Right atrium auricular region (tissue), 2 donors: Measurements from ENCODE around the gene PIM1. TPM values are rescaled to one million over a fixed set of nuclear protein-coding genes. Genes with fewer than 3 reads are reported as not detected.
A peak's percentile ranks its signal among the peaks of the same experiment; 100 is the strongest.

Experiments used
- DNase-seq: peaks from one replicate; pipeline ENCODE4 v3.0.0-alpha.2; 2019; ENCODE audit warnings: low spot score
- H3K27ac ChIP-seq, 2 donors: fragments of 200-600 bp; sonication (generic); 1 replicate in 1 of 2; 2 replicates in 1 of 2; pipeline ENCODE4 v1.5.1; 2016 to 2019
- H3K27me3 ChIP-seq, 2 donors: fragments of 200-600 bp; sonication (generic); one replicate each; pipeline versions ENCODE4 v1.5.1 to v1.6.0; 2017 to 2019
- H3K36me3 ChIP-seq: fragments of 200-600 bp; sonication (generic); one replicate; pipeline ENCODE4 v1.5.1; 2016
- H3K4me1 ChIP-seq, 2 donors: fragments of 200-600 bp; sonication (generic); one replicate each; pipeline versions ENCODE4 v1.5.1 to v1.6.0; 2017 to 2019
- H3K4me3 ChIP-seq, 2 donors: fragments of 200-600 bp; sonication (generic); 1 replicate in 1 of 2; 2 replicates in 1 of 2; pipeline ENCODE4 v1.5.1; 2017 to 2019; ENCODE audit warnings: mild to moderate bottlenecking in 1 of 2, moderate library complexity in 1 of 2
- H3K9me3 ChIP-seq, 2 donors: fragments of 200-600 bp; sonication (generic); one replicate each; pipeline ENCODE4 v1.5.1; 2019
- total RNA-seq, 2 donors: library from RNA; depleted of rRNA; stranded (reverse); fragments of >200 nt; gene quantifications; one replicate each; pipeline ENCODE4 v1.1.0, GENCODE V29; 2016
- TF ChIP-seq, protein P1 (sequence below), 2 donors: fragments of 200-600 bp; sonication (generic); IDR thresholded peaks; one replicate each; pipeline ENCODE4 v1.5.1; 2019; ENCODE audit warnings: antibody characterized with exemption in 2 of 2

Gene PIM1
- total RNA-seq, 2 donors from 2014 or later = 28.0 to 46.2 TPM

DNA sequence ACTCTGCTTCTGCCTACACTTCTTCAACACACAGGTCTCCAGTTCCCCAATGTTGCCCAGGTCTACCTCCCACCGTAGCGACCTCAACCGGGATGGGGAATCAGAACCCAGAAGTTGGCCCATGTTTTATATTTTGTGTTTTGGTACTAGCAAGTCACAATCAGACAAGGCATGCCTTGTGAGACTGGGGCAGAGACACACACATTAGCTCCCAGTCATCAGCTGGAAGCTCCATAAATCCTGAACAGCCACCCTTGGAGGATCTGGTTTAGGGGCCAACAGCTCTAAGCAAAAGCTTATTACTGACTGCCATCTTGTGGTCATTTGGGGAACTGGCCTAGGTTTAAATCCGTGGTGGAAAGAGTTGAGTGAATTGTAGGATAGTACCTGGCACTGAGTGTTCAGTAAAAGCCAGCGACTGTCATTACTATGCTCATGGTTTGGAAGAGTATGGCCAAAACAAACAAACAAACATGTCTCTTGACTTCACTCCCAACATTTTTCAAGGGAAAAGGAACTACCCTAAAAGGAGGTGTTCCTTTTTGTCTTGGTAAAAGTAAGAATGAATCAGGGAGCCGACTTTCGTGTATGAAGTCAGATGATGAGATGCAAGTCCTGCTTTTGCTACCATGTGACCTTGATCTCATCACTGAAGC lies 40.5 kb downstream of the PIM1 start:
- Histone ChIP-seq H3K27me3 (no peaks in the 10 kb centered on the region), H3K9me3 (no peaks in the 10 kb centered on the region), H3K4me3 (no peak overlapping the region), H3K4me1 (peaks cover 0 to 4% of the 10 kb centered on the region in 2 donors), H3K36me3 (no peaks in the 10 kb centered on the region), H3K27ac (no peak overlapping the region)
- DNase-seq = peak; percentile 89
- TF ChIP-seq, protein P1, sequence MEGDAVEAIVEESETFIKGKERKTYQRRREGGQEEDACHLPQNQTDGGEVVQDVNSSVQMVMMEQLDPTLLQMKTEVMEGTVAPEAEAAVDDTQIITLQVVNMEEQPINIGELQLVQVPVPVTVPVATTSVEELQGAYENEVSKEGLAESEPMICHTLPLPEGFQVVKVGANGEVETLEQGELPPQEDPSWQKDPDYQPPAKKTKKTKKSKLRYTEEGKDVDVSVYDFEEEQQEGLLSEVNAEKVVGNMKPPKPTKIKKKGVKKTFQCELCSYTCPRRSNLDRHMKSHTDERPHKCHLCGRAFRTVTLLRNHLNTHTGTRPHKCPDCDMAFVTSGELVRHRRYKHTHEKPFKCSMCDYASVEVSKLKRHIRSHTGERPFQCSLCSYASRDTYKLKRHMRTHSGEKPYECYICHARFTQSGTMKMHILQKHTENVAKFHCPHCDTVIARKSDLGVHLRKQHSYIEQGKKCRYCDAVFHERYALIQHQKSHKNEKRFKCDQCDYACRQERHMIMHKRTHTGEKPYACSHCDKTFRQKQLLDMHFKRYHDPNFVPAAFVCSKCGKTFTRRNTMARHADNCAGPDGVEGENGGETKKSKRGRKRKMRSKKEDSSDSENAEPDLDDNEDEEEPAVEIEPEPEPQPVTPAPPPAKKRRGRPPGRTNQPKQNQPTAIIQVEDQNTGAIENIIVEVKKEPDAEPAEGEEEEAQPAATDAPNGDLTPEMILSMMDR (IDR thresholded peaks at IDR 0.05) = peak; percentile 92

DNA sequence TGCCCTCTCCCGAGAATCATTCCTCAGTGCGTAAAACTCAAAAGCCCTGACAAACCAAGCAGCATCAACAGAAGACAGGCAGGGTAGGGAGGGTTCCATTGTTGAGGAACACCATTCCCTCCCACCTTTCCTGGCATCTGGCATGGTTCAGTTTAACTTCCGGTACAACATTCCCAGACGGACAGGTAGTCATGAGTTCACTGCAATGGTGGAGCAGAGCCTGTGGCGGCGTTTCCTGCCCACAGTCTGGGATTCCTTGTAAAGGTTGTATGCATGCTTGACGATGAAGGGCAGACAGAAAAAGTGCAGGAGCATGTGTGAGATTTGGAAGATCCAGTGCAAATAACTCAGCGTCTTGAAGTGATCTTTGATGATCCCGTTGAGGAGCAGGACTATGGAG lies 42.3 kb downstream of the PIM1 start:
- H3K27ac ChIP-seq = no peak overlapping the region
- TF ChIP-seq, protein P1 (IDR thresholded peaks at IDR 0.05) = no peak
- H3K27me3 ChIP-seq = no peaks in the 10 kb centered on the region
- no peaks in the 10 kb centered on the region for H3K36me3 ChIP-seq
- DNase-seq = no peak
- H3K4me1 ChIP-seq = peaks cover 0 to 4% of the 10 kb centered on the region in 2 donors
- no peaks in the 10 kb centered on the region for H3K9me3 ChIP-seq
- no peak overlapping the region for H3K4me3 ChIP-seq

GRCh38 chr6:37218061-37218460 lies 48.1 kb downstream of the PIM1 start:
- Histone ChIP-seq H3K36me3 (no peaks in the 10 kb centered on the region), H3K27me3 (no peaks in the 10 kb centered on the region), H3K27ac (no peak overlapping the region), H3K9me3 (no peaks in the 10 kb centered on the region), H3K4me1 (peaks cover 0 to 4% of the 10 kb centered on the region in 2 donors), H3K4me3 (no peak overlapping the region)
- TF ChIP-seq, protein P1 (IDR thresholded peaks at IDR 0.05) = no peak
- peak; percentile 32 for DNase-seq

GRCh38 chr6:37218511-37218910 lies 48.6 kb downstream of the PIM1 start:
- H3K4me1 ChIP-seq = peaks cover 0 to 4% of the 10 kb centered on the region in 2 donors
- no peak overlapping the region for H3K27ac ChIP-seq
- H3K27me3 ChIP-seq = no peaks in the 10 kb centered on the region
- H3K36me3 ChIP-seq = no peaks in the 10 kb centered on the region
- DNase-seq = peak; percentile 13
- no peaks in the 10 kb centered on the region for H3K9me3 ChIP-seq
- H3K4me3 ChIP-seq = no peak overlapping the region
- TF ChIP-seq, protein P1 (IDR thresholded peaks at IDR 0.05) = no peak

- no peaks in the 10 kb centered on the region for H3K27me3 ChIP-seq
- no peaks in the 10 kb centered on the region for H3K9me3 ChIP-seq
- H3K36me3 ChIP-seq = no peaks in the 10 kb centered on the region
- H3K4me3 ChIP-seq = peak overlapping the region; percentile 54 to 66
- TF ChIP-seq, protein P1 (IDR thresholded peaks at IDR 0.05) = no peak
- peaks cover 0 to 4% of the 10 kb centered on the region in 2 donors for H3K4me1 ChIP-seq
- H3K27ac ChIP-seq = peak overlapping the region in 1 of 2 donors; percentile 64
- peak; percentile 55 for DNase-seq
Observed at GRCh38 chr6:37221585-37222124, 51.7 kb downstream of the PIM1 start.
